ENCODE data around the gene SRA1.
A peak's percentile ranks its signal among the peaks of the same experiment; 100 is the strongest.

SRA1 gene

GRCh38 chr5:140570058-140570457 lies 12.8 kb upstream of the SRA1 start:
- no peaks in the 10 kb centered on the region for H3F3A ChIP-seq (ENCODE audit: insufficient read depth, low read length)
- no peaks in the 10 kb centered on the region for H3K27me3 ChIP-seq (ENCODE audit: insufficient read depth, low read length)
- no peaks in the 10 kb centered on the region for H3K9me3 ChIP-seq (ENCODE audit: low read length)
- no peak overlapping the region for H3K4me2 ChIP-seq (ENCODE audit: low read length)
- no peaks in the 10 kb centered on the region for H3K9me2 ChIP-seq (ENCODE audit: low read depth, low read length)
- no peak for TF ChIP-seq CTCF (IDR thresholded peaks at IDR 0.05; ENCODE audit: low read length)
- H3K79me2 ChIP-seq (ENCODE audit: insufficient read depth, low read length) = no peaks in the 10 kb centered on the region
- H3K4me1 ChIP-seq (ENCODE audit: insufficient read depth, low read length, severe bottlenecking) = peaks cover 23% of the 10 kb centered on the region
- H3K4me3 ChIP-seq (ENCODE audit: low read depth, low read length, poor library complexity, severe bottlenecking) = no peak overlapping the region
- H3K9ac ChIP-seq (ENCODE audit: low read length) = no peak overlapping the region
- H2AFZ ChIP-seq (ENCODE audit: low read length) = no peak overlapping the region
- no peaks in the 10 kb centered on the region for H4K20me1 ChIP-seq (ENCODE audit: insufficient read depth, low read length)
- no peak overlapping the region for H3K27ac ChIP-seq (ENCODE audit: low read depth, low read length, poor library complexity, severe bottlenecking)
- peaks cover 33% of the 10 kb centered on the region for H3K36me3 ChIP-seq (ENCODE audit: insufficient read depth, low read length)

GRCh38 chr5:140569197-140569596 lies 11.9 kb upstream of the SRA1 start:
- Histone ChIP-seq H3K27me3 (ENCODE audit: insufficient read depth, low read length) (no peaks in the 10 kb centered on the region), H3K9me2 (ENCODE audit: low read depth, low read length) (no peaks in the 10 kb centered on the region), H3K4me1 (ENCODE audit: insufficient read depth, low read length, severe bottlenecking) (peaks cover 24% of the 10 kb centered on the region), H3K27ac (ENCODE audit: low read depth, low read length, poor library complexity, severe bottlenecking) (no peak overlapping the region), H4K20me1 (ENCODE audit: insufficient read depth, low read length) (no peaks in the 10 kb centered on the region), H3K4me2 (ENCODE audit: low read length) (0 out of 2 replicates have a peak overlapping the region, but pooled peaks have one; percentile 11), H2AFZ (ENCODE audit: low read length) (no peak overlapping the region), H3K79me2 (ENCODE audit: insufficient read depth, low read length) (no peaks in the 10 kb centered on the region), H3K9me3 (ENCODE audit: low read length) (no peaks in the 10 kb centered on the region), H3K36me3 (ENCODE audit: insufficient read depth, low read length) (peaks cover 33% of the 10 kb centered on the region), H3F3A (ENCODE audit: insufficient read depth, low read length) (no peaks in the 10 kb centered on the region), H3K4me3 (ENCODE audit: low read depth, low read length, poor library complexity, severe bottlenecking) (no peak overlapping the region), H3K9ac (ENCODE audit: low read length) (no peak overlapping the region)
- TF ChIP-seq EZH2 (IDR thresholded peaks at IDR 0.05; ENCODE audit: borderline replicate concordance, low read length) (no peak), CTCF (IDR thresholded peaks at IDR 0.05; ENCODE audit: low read length) (no peak)

GRCh38 chr5:140568443-140569063 lies 11.3 kb upstream of the SRA1 start:
- Histone ChIP-seq H3K27ac (ENCODE audit: low read depth, low read length, poor library complexity, severe bottlenecking) (no peak overlapping the region), H3K4me3 (ENCODE audit: low read depth, low read length, poor library complexity, severe bottlenecking) (no peak overlapping the region), H3K27me3 (ENCODE audit: insufficient read depth, low read length) (no peaks in the 10 kb centered on the region), H3F3A (ENCODE audit: insufficient read depth, low read length) (no peaks in the 10 kb centered on the region), H3K36me3 (ENCODE audit: insufficient read depth, low read length) (peaks cover 33% of the 10 kb centered on the region), H4K20me1 (ENCODE audit: insufficient read depth, low read length) (no peaks in the 10 kb centered on the region), H3K9me2 (ENCODE audit: low read depth, low read length) (no peaks in the 10 kb centered on the region), H3K9ac (ENCODE audit: low read length) (no peak overlapping the region), H3K9me3 (ENCODE audit: low read length) (no peaks in the 10 kb centered on the region), H3K79me2 (ENCODE audit: insufficient read depth, low read length) (no peaks in the 10 kb centered on the region), H2AFZ (ENCODE audit: low read length) (no peak overlapping the region), H3K4me2 (ENCODE audit: low read length) (0 out of 2 replicates have a peak overlapping the region, but pooled peaks have one; percentile 11), H3K4me1 (ENCODE audit: insufficient read depth, low read length, severe bottlenecking) (peaks cover 29% of the 10 kb centered on the region)
- TF ChIP-seq EZH2 (IDR thresholded peaks at IDR 0.05; ENCODE audit: borderline replicate concordance, low read length) = no peak
- TF ChIP-seq CTCF (IDR thresholded peaks at IDR 0.05; ENCODE audit: low read length) = no peak

All from OCI-LY1 (cell line).